Neural cell (in vitro differentiated cells): ENCODE data around the gene PDK2.

Experiments used
- CTCF ChIP-seq: fragments of 450-650 bp; IDR thresholded peaks from 2 replicates; pipeline ENCODE4 v1.5.1; 2014; ENCODE audit warnings: antibody characterized with exemption, mild to moderate bottlenecking, moderate library complexity; ENCODE audit not compliant: poor library complexity, severe bottlenecking
- EZH2 ChIP-seq: fragments of 200-600, 300-800 bp; shearing (Covaris generic), sonication (generic); IDR thresholded peaks from 2 replicates; pipeline ENCODE4 v1.6.1; 2014; ENCODE audit warnings: antibody characterized with exemption, low read length, borderline replicate concordance, mild to moderate bottlenecking; ENCODE audit not compliant: insufficient read depth, poor library complexity, severe bottlenecking
- POLR2AphosphoS5 ChIP-seq: IDR thresholded peaks from 2 replicates; pipeline ENCODE4 v1.6.1; 2012
- RAD21 ChIP-seq: fragments of 450-650 bp; conservative IDR thresholded peaks from 2 replicates; pipeline ENCODE4 v1.6.1; 2014; ENCODE audit warnings: antibody characterized with exemption, mild to moderate bottlenecking, moderate library complexity
- SMC3 ChIP-seq: fragments of 450-650 bp; conservative IDR thresholded peaks from 2 replicates; pipeline ENCODE4 v1.6.1; 2014; ENCODE audit warnings: antibody characterized with exemption, mild to moderate bottlenecking, moderate library complexity; ENCODE audit not compliant: poor library complexity
- TAF1 ChIP-seq: IDR thresholded peaks from 2 replicates; pipeline ENCODE4 v1.6.1; 2012; ENCODE audit warnings: low read depth

GRCh38 chr17:50067996-50068395 lies 27.2 kb upstream of the PDK2 start:
- TF ChIP-seq TAF1 (no peak), CTCF (no peak), RAD21 (no peak), EZH2 (no peak), SMC3 (no peak), POLR2AphosphoS5 (no peak)
